T-helper 22 cell (primary cell): Measurements from ENCODE around the gene HAO1.

ENCODE experiments used
- DNase-seq: peaks from one replicate; pipeline ENCODE4 v3.0.0-alpha.2; 2020; ENCODE audit warnings: low read depth

HAO1 gene

GRCh38 chr20:7926767-7927166, 13.5 kb downstream of the HAO1 start:
- DNase-seq, result no peak

- DNase-seq, result no peak
These were observed 13.9 kb downstream of the HAO1 start for GRCh38 chr20:7926323-7926722.

- no peak for DNase-seq
These were observed 15.6 kb downstream of the HAO1 start for GRCh38 chr20:7924692-7925091.

GRCh38 chr20:7916648-7917047, 23.6 kb downstream of the HAO1 start:
- no peak for DNase-seq

- DNase-seq, result no peak
These were observed 27.7 kb downstream of the HAO1 start for GRCh38 chr20:7912551-7912950.

GRCh38 chr20:7911586-7912330, 28.5 kb downstream of the HAO1 start:
- DNase-seq, result no peak

- DNase-seq, result no peak
These were observed 31.4 kb downstream of the HAO1 start for GRCh38 chr20:7908905-7909304.

GRCh38 chr20:7903429-7903828, 36.8 kb downstream of the HAO1 start:
- DNase-seq, result no peak

- DNase-seq, result no peak
These were observed 37.4 kb downstream of the HAO1 start for GRCh38 chr20:7902879-7903278.

- DNase-seq, result no peak
These were observed 42.4 kb downstream of the HAO1 start for GRCh38 chr20:7897781-7898364.

GRCh38 chr20:7893014-7893730, 47.1 kb downstream of the HAO1 start:
- no peak for DNase-seq

- DNase-seq, result no peak
These were observed 48.6 kb downstream of the HAO1 start for GRCh38 chr20:7891705-7892104.

- no peak for DNase-seq
These were observed 50.5 kb downstream of the HAO1 start for GRCh38 chr20:7889736-7890135.

GRCh38 chr20:7883741-7884140, 56.5 kb downstream of the HAO1 start:
- no peak for DNase-seq

GRCh38 chr20:7883309-7883708, 56.9 kb downstream of the HAO1 start:
- no peak for DNase-seq

- DNase-seq, result no peak
These were observed 58.2 kb downstream of the HAO1 start for GRCh38 chr20:7882076-7882475.

- DNase-seq, result no peak
These were observed 58.7 kb downstream of the HAO1 start for GRCh38 chr20:7881551-7881950.

- DNase-seq, result no peak
These were observed 60.4 kb downstream of the HAO1 start for GRCh38 chr20:7879883-7880282.

- DNase-seq, result no peak
These were observed 72.2 kb downstream of the HAO1 start for GRCh38 chr20:7868108-7868507.

- DNase-seq, result no peak
These were observed 74.0 kb downstream of the HAO1 start for GRCh38 chr20:7866285-7866684.

GRCh38 chr20:7859356-7859802, 80.9 kb downstream of the HAO1 start:
- no peak for DNase-seq

- no peak for DNase-seq
These were observed 81.5 kb downstream of the HAO1 start for GRCh38 chr20:7858734-7859250.

- DNase-seq, result no peak
These were observed 83.5 kb downstream of the HAO1 start for GRCh38 chr20:7856756-7857155.
